ENCODE measurements around the gene NGEF.

- TF ChIP-seq TAF1 (IDR thresholded peaks at IDR 0.05; ENCODE audit: borderline replicate concordance, insufficient read depth, low read length) (no peak), REST (IDR thresholded peaks at IDR 0.05; ENCODE audit: insufficient read depth in 1 of 2, low read depth in 2 of 2, low read length in 2 of 2) (no peak)
Measured at GRCh38 chr2:233032551-233033320, 19.7 kb upstream of the NGEF start, which contains the start of gene NEU2.
